GM19238 (cell line): Measurements from ENCODE around the gene FLOT1.

ENCODE experiments used
- DNase-seq: peaks from one replicate; pipeline ENCODE4 v3.0.0; 2011; ENCODE audit warnings: low spot score; ENCODE audit not compliant: insufficient read length

FLOT1 gene

DNA sequence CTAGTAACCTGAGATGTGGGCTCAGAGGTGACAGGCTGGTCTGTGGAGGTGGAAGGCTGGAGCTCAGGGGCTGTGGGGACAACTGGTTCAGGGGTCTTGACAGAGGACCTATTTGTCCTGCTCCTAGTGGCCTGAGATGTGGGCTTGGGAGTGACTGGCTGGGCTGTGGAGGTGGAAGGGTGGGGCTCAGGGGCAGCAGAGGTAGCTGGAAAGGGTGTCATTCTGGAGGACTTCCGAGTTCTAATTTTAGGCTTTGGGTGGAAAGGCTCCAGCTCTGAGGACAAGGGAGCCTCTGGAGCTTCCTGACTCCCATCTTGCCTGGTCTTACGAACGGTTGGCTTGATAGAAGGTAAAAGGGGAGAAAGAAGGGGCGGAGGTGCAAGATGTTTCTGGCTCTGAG is 36.9 kb downstream of the FLOT1 start:
- no peak for DNase-seq

DNA sequence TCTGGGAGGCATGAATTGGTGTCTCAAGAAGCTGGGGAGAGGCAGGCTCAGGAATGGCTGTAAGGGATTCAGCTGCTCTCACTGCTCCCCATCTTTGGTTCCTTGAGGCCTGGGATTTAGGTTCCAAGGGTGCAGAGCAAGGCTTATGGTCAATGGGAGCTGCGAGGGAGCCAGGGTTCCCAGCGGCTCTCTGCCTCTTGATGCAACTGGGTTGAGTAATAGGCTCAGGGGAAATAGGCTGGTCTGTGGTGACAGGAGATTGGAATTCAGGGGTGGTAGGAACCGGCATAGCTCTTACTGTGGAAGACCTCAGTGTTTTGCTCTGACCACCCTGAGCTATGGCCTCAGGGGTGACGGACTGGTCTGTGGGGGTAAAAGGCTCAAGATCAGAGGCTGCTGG is 38.7 kb downstream of the FLOT1 start:
- DNase-seq: no peak

DNA sequence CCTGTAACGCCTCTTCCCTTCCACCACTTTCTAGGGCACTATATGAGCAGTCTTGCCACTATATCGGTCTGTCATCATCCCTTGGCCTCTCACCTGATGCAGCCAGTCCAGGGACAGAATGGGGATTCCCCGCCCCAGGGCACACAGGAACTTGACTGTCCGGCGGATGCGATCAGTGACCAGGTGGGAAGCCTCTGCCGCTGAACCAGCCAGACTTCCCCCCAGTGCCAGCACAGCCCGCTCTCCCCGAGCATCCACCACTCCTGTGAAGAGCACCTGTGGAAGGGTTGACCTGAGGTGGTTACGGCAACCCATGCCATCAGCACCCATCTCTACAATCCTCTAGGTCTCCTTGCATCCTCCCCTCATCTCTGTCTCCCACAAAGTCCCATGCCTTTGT is 39.5 kb downstream of the FLOT1 start:
- no peak for DNase-seq

DNA sequence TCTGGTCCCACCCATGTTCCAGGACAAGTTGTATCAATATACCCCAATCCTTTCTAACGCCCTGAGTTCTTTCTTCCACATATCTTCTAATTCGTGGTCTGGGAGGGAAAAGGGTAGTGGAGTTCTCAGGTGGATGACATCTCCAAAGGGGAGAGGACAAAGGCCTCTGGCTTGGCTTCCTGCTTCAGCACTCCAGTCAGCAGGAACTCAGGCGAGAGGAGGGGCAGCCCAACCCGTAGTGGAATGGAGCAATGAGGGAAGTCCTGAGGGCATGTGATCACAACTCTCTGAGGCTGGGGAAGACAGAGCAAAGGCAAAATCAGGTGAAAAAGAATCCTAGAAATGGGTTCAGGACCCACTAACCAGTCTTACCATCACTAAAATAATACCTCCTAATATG is 42.1 kb downstream of the FLOT1 start:
- DNase-seq: no peak

DNA sequence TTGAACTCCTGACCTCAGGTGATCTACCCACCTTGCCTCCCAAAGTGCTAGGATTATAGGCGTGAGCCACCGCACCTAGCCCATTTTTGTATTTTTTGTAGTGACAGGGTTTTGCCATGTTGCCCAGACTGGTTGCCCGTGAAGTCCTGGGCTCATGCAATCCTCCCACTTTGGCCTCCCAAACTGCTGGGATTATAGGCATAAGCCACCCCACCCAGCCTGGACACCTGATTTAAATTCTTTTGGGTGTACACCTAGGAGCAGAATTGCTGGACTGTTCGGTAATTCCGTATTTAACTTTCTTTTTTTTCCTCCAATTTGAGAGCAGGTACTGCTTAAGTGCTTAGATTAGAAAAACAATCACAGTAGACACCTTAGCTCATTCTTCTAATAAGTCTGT is 46.1 kb downstream of the FLOT1 start:
- no peak for DNase-seq

DNA sequence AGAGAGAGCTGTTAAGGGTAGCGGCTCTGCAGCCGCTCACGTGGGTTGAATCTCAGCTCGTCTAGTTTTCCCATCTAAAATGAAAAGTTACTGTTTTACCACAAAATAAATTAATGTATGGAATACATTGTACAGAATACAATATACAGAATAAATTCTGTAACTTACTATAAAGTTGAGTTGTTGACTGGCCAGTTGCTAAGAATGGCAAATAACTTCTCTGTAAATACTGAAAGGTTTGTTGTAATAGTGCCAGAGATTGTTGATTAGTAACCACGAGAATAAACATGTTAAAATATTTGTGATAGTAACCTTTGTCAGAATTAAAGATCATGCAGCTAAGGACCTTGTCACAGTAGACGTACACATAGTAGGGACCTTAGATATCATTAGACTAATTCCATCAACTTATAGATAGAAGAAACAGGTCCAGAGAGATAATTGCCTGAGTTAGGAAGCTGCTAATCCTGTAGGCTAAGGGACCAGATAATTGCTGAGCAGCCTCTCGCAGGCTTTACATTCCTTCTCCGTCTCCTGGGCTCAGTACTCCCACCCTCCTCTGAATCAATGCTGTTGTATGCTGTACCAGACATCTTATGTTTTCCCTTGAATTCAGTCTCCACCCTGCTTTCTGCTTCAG is 51.2 kb downstream of the FLOT1 start:
- DNase-seq: no peak

DNA sequence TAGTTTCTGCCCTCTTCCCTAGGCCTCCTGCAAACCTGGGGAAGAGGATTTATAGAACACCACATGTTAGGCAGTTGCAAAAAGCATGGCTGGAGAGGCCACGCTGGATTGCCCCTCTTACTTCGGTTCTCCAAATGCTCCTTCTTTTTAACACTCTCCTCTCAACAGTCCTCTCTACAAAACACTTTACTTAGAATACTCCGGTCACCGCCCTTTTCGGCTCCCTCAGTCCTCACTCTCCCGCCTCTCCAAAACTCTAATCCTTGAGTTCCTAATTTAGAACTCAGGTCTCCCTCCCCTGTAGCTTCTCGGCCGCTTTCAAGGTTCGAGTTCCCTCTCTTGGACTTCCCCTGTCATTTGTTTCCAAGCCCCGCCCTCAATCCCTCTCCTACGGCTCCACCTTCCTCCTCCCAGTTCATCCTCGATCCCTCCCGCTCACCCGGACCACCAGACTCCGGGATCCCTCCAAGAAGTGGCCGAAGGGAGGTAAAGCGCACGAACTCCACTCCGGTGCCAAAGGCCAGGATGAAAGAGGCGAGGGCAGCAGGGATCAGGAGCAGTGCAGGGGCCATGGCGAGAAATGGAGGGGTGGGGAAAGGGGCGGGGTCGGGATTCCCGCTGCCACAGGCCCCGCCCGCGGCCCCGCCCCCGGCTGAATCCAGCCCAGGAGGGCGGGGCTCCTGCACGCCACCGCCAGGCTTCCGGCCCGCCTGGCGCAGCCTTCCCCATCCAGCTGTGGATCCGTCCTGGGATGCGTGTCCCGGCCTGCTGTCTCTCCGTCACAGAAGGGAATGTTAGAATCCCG is 51.9 kb downstream of the FLOT1 start, which contains the start of gene NRM:
Gene NRM (minus strand): TSS at position 582 of the 805 bp plus-strand sequence. CDS start 10 bp downstream, at position 572.
- peak; percentile 66 for DNase-seq

DNA sequence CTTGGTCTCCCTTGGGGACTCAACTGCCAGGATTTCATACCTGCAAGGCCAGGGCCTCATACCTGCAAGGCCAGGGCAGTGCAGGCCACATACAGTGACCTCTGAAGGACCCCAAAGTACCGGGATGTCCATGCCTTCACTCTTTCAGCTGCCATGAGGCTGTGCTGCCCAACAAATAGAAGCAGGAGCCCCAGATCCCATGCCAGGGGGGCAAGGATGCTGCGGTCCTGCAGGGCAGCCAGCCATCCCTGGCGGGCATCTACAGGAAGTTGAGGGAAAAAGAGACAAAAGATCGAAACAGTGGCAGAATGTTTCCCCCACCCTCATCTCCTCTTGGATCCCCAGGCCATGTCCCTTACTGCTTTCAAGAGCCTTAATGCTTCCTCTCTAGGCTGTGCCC is 52.5 kb downstream of the FLOT1 start:
- DNase-seq: no peak

DNA sequence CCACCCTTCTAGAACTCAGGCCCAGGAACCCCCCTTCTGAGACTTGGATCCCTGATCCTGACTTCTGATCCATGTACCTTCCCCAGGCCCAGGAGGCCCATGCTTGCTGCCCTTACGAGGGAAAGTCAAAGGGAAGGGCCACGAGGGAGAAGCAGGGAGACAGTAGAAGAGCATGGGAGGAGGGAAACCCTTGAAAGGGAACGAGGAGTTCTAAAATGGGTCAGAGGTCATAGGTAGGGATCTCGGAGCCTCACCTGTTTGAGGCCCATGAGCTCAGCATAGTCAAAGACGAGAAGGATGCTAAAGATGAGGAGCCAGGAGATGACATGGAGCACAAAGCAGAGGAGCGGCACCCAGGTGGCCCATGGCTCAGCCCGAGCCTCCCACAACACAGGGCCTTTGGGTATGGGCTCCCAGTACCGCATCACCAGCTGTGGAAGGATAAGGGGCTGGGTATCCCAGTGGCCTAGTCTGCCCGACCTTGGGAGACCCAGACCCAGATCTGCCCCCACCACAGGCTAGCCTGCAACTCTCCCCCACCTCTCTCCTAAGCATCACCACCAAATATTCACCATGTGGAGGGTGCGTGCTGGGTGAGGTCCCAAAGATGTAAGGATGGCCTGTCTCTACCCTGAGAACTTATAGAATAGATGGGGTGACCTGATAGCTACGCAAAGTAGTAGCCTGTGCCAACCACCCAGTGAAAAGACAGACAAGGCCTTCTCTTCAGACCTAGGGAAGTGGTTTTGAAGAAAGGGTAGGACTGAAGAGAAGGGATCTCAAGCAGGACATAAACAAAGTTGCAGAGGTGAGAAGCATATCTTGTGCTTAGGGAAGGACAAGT is 53.2 kb downstream of the FLOT1 start:
- no peak for DNase-seq

DNA sequence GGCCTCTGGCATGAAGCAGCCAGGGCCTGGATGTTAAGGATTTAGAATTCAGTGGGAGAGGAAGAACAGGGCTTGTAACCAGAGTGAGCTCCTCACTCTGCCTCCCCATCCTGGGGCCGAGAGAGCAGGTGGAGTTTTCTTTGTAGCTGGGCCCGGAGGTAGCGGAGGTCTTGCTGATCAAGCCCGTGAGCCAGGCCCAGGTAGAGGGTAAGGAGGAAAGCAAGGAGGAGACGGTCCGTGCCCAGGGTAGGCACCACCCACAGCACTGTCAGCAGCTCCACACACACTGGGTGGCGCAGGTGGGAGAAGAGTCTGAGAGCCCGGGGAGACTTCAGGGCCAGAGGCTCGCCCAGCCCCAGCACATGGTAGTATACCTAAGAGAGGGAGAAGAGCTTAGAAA is 53.9 kb downstream of the FLOT1 start:
- DNase-seq: no peak

DNA sequence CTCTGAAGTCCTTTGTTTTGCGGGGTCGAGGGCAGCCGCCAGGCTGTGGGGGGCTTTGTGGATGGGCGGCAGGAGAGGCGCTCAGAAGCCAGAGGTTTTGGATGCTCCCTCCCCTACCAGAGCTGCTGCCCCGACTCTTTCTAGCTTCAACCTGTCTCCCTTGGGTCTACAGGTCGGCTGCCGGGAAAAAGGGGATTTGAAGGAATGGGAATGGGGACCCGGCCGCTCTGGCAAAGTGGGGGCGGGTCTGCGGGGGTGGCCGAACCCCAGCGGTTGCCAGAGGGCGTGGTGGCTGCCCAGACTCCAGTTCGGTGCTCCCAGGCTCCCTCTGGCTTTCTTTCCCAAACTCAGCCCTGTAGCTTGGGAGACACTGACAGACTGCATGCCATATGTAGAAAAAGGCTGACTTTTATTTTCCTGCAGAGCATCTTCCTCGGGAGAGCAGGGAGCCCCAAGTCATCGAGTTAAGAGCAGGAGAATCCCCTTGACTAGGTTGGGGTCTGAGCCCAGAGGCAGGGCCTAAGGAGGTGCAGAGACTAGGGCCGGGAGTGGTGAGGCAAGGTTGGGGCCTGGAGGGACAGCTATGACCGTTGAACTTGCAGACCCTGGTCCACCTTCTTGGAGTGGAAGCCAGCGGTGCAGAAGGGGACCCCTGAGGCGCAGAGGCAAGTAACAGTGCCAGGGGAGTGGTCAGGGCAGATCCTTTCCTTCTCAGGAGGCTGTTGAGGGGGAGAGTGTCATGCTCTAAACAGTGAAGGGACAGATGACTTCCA is 54.6 kb downstream of the FLOT1 start:
- DNase-seq: no peak

DNA sequence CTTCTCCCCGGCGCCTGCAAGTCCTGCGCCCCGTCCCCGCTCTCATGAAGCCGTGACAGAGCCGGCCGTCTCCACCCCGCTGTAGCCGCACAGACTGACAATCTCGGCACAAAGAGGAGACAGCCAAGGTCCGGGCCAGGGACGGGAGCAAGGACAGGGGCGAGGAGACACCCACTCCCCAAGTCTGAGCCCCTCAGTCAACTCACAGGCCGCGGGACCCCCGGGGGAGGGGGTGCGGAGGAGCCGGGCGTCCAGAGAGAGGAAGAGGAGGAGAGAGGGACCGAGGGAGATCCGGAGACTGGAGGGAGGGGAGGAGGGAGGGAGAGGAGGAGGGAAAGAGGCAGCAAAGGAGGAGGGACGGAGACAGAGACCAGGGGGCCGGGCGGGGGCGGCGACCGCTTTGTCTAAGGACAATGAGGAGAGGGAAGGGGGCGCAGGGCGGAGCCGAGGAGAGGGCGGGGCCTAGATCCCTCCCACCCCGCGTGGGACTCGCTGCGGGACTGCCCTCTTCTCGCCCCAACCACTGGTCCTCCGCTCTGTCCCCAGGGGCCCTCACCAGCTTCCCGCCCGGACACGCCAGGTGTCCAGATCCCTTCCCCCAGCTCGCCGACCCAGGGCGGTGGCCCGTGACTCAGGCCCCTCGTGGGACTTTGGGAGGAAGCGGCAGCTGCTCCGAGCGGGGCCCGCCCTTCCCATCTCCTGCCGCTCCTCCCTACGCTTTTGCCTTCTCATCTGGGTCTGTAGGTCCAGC is 55.4 kb downstream of the FLOT1 start:
- peak; percentile 72 for DNase-seq

DNA sequence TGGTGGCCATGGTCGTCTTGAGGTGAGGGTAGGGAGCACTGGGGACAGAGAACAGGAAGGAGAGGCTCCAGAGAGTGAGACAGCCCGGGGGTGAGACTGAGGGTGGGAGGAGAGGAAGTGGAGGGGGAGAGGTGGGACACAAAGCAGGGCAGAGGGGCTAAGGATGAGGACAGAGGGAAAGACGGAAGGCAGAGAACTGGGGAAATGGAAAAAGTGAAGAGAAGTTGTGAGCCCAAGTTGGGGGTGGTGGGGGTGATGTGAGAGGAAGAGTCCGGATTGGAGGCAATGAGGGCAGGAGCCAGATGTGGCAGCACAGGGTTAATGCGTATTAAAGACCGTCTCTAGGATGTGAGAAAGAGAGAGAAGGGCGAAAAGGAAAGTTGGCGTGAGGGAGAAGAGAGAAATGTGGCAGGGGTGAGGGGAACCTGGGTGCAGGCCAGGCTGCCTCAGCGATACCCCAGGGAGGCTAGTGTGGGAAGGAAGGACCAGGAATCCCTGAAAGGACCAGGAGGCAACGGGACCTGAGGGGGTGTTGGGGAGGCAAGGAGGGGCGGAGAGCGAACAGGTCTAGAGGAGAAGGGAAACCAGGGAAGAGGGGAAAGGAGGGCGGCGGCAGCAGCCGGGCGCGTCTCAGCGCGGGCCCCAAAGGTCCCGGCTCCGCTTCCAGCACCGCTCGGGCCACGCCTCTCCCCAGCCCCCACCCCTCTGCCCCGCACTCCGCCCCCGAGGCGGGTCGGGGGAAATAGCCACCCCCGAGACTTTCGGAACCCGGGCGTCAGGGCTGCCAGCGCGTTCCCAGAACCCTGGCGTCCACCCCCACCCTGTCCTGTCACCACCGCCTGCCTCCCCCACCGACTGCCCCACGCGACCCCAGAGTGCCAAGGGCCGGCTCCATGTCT is 56.2 kb downstream of the FLOT1 start, which contains the start of gene PPP1R18:
Gene PPP1R18 (minus strand): TSS at position 637 of the 899 bp plus-strand sequence. CDS start 627 bp downstream, at position 10.
- no peak for DNase-seq

DNA sequence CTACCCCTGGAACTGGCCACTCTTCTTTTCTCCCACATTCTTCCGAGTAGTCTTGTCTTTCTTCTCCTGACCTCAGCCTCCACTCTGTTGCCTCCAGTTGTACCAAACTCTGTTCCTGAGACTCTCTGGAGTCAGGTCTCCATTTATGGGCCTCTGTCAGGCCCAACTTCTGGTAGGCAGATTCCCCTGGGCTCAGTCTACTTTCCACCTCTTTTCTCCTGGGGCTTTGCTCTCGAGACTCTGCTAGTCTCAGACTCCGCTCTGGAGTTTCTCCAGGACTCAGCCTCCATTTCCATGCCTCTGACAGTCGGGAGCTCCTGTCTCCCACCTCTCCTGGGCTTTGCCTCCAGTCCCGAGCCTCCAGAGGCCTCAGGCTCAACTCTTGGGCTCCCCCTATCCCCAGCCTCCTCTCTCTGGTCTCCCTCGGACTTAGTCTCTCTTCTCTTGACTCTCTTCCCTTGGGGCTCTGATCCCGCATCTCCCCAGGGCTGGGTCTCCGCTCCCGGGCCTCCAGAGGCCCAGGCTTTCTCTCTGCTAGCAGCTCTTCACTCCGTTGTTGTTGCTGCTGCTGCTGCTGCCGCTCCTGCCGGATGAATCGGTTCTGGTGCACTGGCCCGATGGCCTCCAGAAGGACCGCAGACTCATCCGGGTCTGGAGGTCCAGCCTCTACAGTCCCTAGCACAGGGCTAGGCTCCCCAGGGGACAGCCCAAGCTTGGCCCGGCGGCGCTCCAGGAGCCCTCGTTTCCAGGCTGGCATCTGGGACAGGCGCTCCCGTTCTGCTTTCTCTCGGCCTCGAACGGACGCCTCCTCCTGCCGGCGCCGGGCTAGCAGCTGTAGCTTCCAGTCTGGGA is 57.1 kb downstream of the FLOT1 start:
- DNase-seq: no peak

DNA sequence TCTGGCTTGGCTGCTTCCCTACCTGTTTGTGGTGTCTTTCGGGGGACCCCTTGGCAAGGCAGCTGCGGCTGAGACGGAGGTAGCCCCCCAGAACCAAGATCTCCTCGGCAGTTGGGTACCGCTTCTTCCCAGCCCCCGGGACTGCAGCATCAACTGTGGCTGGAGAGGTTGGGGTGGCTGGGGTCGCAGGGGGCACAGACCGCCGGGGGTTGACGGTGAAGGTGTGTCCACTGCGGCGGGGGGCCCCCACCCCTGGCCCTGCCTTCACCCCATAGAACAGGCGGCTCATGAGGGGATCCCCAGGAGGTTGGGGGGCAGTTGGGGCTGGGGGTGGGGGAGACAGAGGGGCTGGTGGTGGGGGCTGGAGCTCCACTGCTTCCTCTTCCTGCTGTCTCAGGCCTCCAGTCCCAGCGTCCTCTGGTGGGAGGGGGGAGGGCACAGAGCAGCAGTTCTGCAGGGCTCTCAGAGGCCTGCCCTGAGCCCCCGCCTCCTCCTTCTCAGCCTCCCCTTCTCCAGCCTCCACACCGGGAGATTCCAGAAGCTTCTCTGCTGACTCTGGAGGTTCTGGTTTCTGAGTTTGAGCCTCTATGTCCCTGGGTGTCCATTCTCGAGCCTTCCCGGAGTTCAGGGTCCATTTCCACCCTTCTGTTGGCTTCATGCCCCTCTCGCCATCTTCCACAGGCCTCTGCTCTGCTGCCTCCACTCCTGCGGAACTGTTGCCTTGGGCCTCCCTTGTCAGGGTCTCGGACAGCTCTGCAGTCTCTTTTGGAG is 57.9 kb downstream of the FLOT1 start:
- no peak for DNase-seq

DNA sequence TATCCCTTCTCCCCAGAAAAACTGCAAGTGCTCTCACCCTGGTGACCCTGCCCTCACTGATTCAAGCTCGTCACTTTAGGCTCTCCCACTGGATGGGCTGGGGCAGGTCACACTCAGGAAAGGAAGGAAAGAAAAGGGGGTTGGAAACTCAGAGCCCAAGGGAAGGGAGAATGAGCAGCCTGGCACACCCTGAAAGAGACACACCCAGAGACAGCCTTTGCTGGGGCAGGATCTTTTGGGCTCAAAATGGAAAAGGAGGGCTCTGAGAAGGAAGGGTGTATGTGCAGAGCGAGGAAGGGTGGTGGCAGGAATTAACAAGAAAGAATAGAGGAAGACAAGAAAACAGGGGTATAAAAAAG is 58.5 kb downstream of the FLOT1 start:
- DNase-seq: no peak

DNA sequence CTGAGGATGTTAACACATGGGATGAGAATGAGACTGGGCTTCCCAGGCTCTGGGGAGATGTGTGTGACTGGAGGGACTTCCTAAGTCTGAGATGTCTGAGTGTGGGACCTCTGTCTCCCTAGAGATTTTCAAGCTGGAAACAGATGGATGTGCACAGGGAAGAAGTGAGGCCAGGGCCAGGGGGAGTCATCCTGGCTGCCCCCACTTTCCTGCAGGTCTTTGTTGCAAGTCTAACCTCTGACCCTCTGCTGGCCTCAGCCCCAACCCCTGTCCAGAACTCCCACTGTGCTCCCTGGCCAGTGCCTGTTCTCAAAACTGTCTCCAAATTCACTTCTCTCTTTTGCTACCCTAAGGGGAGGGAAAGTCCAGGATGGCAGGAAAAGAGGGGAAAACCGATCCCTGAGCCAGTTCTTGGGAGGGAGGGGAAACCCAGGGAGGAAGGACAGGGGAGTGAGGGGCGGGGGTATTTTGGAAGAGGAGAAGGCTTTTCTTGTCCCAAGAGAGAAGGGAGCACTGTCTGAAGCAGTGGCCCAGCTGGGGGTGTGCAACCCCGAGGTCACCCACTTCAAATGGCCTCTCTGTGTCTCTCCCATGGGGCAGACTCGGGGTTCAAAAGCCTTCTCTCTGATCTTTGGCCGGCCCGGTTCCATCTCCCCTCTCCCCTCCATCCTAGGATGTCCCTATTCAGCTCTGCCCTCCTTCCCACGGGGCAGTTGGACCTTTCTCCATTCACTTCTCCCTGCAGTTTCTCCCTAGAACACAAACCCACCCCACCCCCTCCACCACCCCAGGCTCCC is 59.1 kb downstream of the FLOT1 start:
- DNase-seq: no peak
